Mesendoderm (in vitro differentiated cells): Measurements from ENCODE around the gene CABCOCO1. TPM values are rescaled to one million over a fixed set of nuclear protein-coding genes. Genes with fewer than 3 reads are reported as not detected.

Experiments
- DNase-seq: peaks from one replicate; pipeline ENCODE4 v3.0.0; 2013
- H2AK5ac ChIP-seq: 2 replicates; pipeline ENCODE4 v1.6.1; 2013; ENCODE audit warnings: low read length, inconsistent platforms
- H2BK120ac ChIP-seq: 2 replicates; pipeline ENCODE4 v1.6.1; 2013; ENCODE audit warnings: low read depth, mild to moderate bottlenecking, low read length, moderate library complexity, mixed read lengths
- H2BK15ac ChIP-seq: replicated peaks from 2 replicates; pipeline ENCODE4 v1.6.1; 2013; ENCODE audit warnings: low read depth, mild to moderate bottlenecking, moderate library complexity
- H2BK5ac ChIP-seq: 2 replicates; pipeline ENCODE4 v1.6.1; 2013; ENCODE audit warnings: low read length, inconsistent platforms
- H3K18ac ChIP-seq: 2 replicates; pipeline ENCODE4 v1.6.1; 2013; ENCODE audit warnings: mild to moderate bottlenecking, low read length, mixed read lengths
- H3K23ac ChIP-seq: one replicate; pipeline ENCODE4 v1.6.1; 2013; ENCODE audit warnings: low read length
- H3K27ac ChIP-seq: 2 replicates; pipeline ENCODE4 v1.5.1; 2013; ENCODE audit warnings: low read depth, mild to moderate bottlenecking, inconsistent platforms, low read length, moderate library complexity
- H3K27me3 ChIP-seq: 2 replicates; pipeline ENCODE4 v1.6.1; 2013; ENCODE audit warnings: low read length, control low read depth, mild to moderate bottlenecking, inconsistent platforms; ENCODE audit not compliant: insufficient read depth, poor library complexity
- H3K36me3 ChIP-seq: 2 replicates; pipeline ENCODE4 v1.6.1; 2013; ENCODE audit warnings: low read length, inconsistent platforms; ENCODE audit not compliant: control insufficient read depth, insufficient read depth
- H3K4ac ChIP-seq: one replicate; pipeline ENCODE4 v1.6.1; 2013; ENCODE audit warnings: low read depth, mild to moderate bottlenecking, low read length, moderate library complexity
- H3K4me1 ChIP-seq: 2 replicates; pipeline ENCODE4 v1.6.1; 2013; ENCODE audit warnings: low read depth, low read length, inconsistent platforms; ENCODE audit not compliant: control insufficient read depth
- H3K4me2 ChIP-seq: 2 replicates; pipeline ENCODE4 v1.6.1; 2013; ENCODE audit warnings: low read length
- H3K4me3 ChIP-seq: 2 replicates; pipeline ENCODE4 v1.5.1; 2013; ENCODE audit warnings: mild to moderate bottlenecking, low read length
- H3K56ac ChIP-seq: one replicate; pipeline ENCODE4 v1.6.1; 2013; ENCODE audit warnings: low read length
- H3K79me1 ChIP-seq: 2 replicates; pipeline ENCODE4 v1.6.1; 2013; ENCODE audit warnings: low read length, inconsistent platforms
- H3K79me2 ChIP-seq: 2 replicates; pipeline ENCODE4 v1.6.1; 2013; ENCODE audit warnings: mild to moderate bottlenecking, low read length; ENCODE audit not compliant: control insufficient read depth, insufficient read depth
- H3K9ac ChIP-seq: 2 replicates; pipeline ENCODE4 v1.6.1; 2013; ENCODE audit warnings: low read length, inconsistent platforms
- H4K5ac ChIP-seq: one replicate; pipeline ENCODE4 v1.6.1; 2013; ENCODE audit warnings: low read length
- H4K8ac ChIP-seq: one replicate; pipeline ENCODE4 v1.6.1; 2013; ENCODE audit warnings: low read depth, mild to moderate bottlenecking, control low read depth, low read length, moderate library complexity
- WGBS: extraction: QIAGEN DNeasy Blood & Tissue Kit; methylation state at CpG from one replicate; pipeline ENCODE4 v1.1.7; 2013; ENCODE audit warnings: low lambda C conversion rate, missing lambda C conversion rate; ENCODE audit not compliant: insufficient coverage; ENCODE audit errors: extremely low coverage; 5-methylcytosine and 5-hydroxymethylcytosine counted together
- polyA plus RNA-seq, 2 experiments: library from polyadenylated mRNA; stranded (reverse); fragments of 200-250 nt; gene quantifications; one replicate each; pipeline ENCODE4 v1.2.3, GENCODE V29; 2013

CABCOCO1 gene, protein sequence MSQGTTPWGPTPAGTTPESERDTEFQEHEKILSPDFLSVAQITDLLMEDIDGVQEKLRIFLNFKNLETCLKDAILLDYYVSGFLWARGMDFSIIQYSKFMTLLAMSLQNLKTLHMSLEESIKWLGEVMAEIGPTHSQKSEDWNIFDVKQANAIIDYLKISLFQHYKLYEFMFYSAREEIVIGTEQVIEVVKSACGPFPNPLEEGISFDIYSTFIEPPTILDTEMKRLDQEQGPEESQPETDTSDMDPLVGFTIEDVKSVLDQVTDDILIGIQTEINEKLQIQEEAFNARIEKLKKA
- 0.08 TPM for polyA plus RNA-seq (2013, experiment 1 of 2)
- polyA plus RNA-seq (2013, experiment 2 of 2), result not detected

DNA sequence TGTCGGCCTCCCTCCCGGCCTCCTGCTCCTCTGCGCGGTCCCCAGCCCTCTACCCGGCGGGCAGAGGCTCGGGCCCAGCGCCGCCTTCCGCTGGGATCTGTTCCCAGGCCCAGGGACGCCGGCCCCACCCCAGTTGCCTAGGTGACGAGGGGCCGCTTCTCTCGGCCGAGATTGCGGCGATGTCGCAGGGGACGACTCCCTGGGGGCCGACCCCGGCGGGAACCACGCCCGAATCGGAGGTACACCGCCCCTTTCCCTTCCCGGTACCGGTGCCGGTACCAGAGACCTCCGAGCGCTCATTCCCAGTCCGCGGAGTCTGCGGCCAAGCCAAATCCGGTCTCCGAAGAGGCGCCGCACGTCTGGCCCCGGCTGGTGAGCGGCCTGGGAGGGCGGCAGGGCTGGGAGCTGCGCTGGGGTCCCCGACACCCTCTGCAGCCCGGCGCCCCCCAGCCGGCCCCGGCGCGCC lies at the start of gene CABCOCO1:
Gene CABCOCO1, plus strand, starts transcription at position 136 of the 466 bp plus-strand sequence. Its CDS starts 44 bp downstream, at position 180.
- H3K79me2 ChIP-seq, result no peaks in the 10 kb centered on the region
- H2AK5ac ChIP-seq, result no peak within 1 kb of the TSS
- no peaks in the 10 kb centered on the region for H3K79me1 ChIP-seq
- no peak within 1 kb of the TSS for H3K27ac ChIP-seq
- peak within 1 kb of the TSS; percentile 80 for H3K56ac ChIP-seq
- no peaks in the 10 kb centered on the region for H3K4me1 ChIP-seq
- H3K4ac ChIP-seq, result no peak within 1 kb of the TSS
- H2BK15ac ChIP-seq, result no peak within 1 kb of the TSS
- peak within 1 kb of the TSS; percentile 51 for H3K9ac ChIP-seq
- H2BK120ac ChIP-seq, result no peak within 1 kb of the TSS
- no CpG with 5 or more reads among the region's 51 CpGs for WGBS
- no peaks in the 10 kb centered on the region for H3K36me3 ChIP-seq
- H3K4me3 ChIP-seq, result peak within 1 kb of the TSS; percentile 47
- no peak within 1 kb of the TSS for H4K5ac ChIP-seq
- no peak within 1 kb of the TSS for H3K23ac ChIP-seq
- no peak within 1 kb of the TSS for H3K18ac ChIP-seq
- H2BK5ac ChIP-seq, result no peak within 1 kb of the TSS
- H3K4me2 ChIP-seq, result peak within 1 kb of the TSS; percentile 43
- no peaks in the 10 kb centered on the region for H3K27me3 ChIP-seq
- DNase-seq, result peak; percentile 91
- H4K8ac ChIP-seq, result no peak within 1 kb of the TSS

DNA sequence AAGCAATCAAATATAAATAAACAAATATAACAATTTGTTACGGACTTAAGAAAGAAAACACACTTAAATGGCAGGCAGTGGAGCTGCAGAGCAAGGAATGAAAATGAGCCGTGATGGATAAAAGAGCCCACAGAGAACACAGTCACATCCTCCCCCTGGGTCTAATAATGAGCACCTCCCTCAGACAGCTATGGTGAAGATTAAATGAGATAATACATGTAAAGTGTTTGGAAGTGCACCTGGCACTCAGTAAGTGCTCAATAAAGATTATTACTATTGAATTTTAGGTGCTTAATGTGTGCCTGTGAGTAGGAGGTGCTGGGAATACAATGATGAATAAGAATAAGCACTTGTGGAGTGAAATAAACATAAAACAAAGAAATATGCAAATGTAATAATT lies 49.1 kb upstream of the CABCOCO1 start:
- no CpG with 5 or more reads among the region's 2 CpGs for WGBS
- Histone ChIP-seq H3K27ac (no peak overlapping the region), H3K36me3 (no peaks in the 10 kb centered on the region), H3K4ac (no peak overlapping the region), H3K79me1 (no peaks in the 10 kb centered on the region), H2BK5ac (no peak overlapping the region), H3K23ac (no peak overlapping the region), H3K4me1 (no peaks in the 10 kb centered on the region), H2AK5ac (no peak overlapping the region), H3K79me2 (no peaks in the 10 kb centered on the region), H3K9ac (no peak overlapping the region), H3K56ac (no peak overlapping the region), H3K4me3 (no peak overlapping the region), H3K4me2 (no peak overlapping the region), H2BK120ac (no peak overlapping the region), H3K27me3 (no peaks in the 10 kb centered on the region), H4K5ac (no peak overlapping the region), H3K18ac (no peak overlapping the region), H2BK15ac (no peak overlapping the region), H4K8ac (no peak overlapping the region)
- no peak for DNase-seq

DNA sequence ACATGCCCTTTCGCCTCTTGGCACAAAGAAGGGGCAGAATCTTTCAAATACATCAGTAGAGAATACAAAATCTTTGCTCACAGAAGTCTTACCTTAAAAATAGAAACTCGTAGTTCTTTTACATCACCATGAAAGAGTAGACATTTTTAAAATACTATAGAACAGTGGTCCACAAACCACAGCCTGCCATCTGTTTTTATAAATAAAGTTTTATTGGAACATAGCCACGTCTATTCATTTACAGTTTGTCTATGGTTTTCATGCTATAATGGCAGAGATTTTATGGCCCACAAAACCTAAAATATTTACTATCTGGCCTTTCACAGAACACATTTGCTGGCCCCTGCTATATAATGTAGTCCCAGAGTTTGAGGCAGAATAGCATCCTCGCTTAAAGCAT lies 46.1 kb upstream of the CABCOCO1 start:
- no peak overlapping the region for H2AK5ac ChIP-seq
- no peak overlapping the region for H2BK15ac ChIP-seq
- no peak overlapping the region for H3K23ac ChIP-seq
- H2BK5ac ChIP-seq, result no peak overlapping the region
- no peaks in the 10 kb centered on the region for H3K36me3 ChIP-seq
- no peak overlapping the region for H3K4ac ChIP-seq
- H4K8ac ChIP-seq, result no peak overlapping the region
- no peaks in the 10 kb centered on the region for H3K79me2 ChIP-seq
- no peaks in the 10 kb centered on the region for H3K79me1 ChIP-seq
- H3K27ac ChIP-seq, result no peak overlapping the region
- no peak overlapping the region for H3K4me2 ChIP-seq
- no peaks in the 10 kb centered on the region for H3K4me1 ChIP-seq
- no peak overlapping the region for H3K56ac ChIP-seq
- no peak overlapping the region for H2BK120ac ChIP-seq
- H3K9ac ChIP-seq, result no peak overlapping the region
- H3K27me3 ChIP-seq, result no peaks in the 10 kb centered on the region
- no peak overlapping the region for H4K5ac ChIP-seq
- WGBS, result no CpG with 5 or more reads among the region's 4 CpGs
- no peak for DNase-seq
- H3K4me3 ChIP-seq, result no peak overlapping the region
- no peak overlapping the region for H3K18ac ChIP-seq

DNA sequence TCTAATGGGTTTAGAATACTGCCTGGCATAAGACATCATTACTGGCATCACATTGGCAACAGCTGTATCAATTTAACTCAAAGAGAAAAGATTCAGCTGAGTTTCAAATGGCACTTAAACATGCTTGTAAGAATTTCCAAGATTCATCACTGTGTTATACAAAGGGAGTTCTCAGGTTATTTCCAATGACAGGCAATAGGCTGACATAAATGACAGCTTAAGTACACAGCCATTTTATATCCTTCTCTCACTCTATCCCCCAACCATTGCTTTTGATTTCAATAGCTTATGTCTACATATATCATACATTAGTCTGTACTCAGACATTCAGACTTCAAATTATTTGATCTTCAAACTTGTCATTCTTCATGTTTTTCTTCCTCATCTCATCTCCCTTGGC lies 45.5 kb upstream of the CABCOCO1 start:
- DNase-seq, result no peak
- H3K4me2 ChIP-seq, result no peak overlapping the region
- no peaks in the 10 kb centered on the region for H3K79me1 ChIP-seq
- H3K4ac ChIP-seq, result no peak overlapping the region
- H3K23ac ChIP-seq, result no peak overlapping the region
- no peak overlapping the region for H2BK5ac ChIP-seq
- no peak overlapping the region for H2AK5ac ChIP-seq
- H3K36me3 ChIP-seq, result no peaks in the 10 kb centered on the region
- no peak overlapping the region for H3K56ac ChIP-seq
- no peak overlapping the region for H3K4me3 ChIP-seq
- no peak overlapping the region for H2BK15ac ChIP-seq
- H3K79me2 ChIP-seq, result no peaks in the 10 kb centered on the region
- no peak overlapping the region for H3K18ac ChIP-seq
- no peaks in the 10 kb centered on the region for H3K27me3 ChIP-seq
- H4K8ac ChIP-seq, result no peak overlapping the region
- no peak overlapping the region for H4K5ac ChIP-seq
- H3K9ac ChIP-seq, result no peak overlapping the region
- H3K27ac ChIP-seq, result no peak overlapping the region
- H2BK120ac ChIP-seq, result no peak overlapping the region
- no peaks in the 10 kb centered on the region for H3K4me1 ChIP-seq

DNA sequence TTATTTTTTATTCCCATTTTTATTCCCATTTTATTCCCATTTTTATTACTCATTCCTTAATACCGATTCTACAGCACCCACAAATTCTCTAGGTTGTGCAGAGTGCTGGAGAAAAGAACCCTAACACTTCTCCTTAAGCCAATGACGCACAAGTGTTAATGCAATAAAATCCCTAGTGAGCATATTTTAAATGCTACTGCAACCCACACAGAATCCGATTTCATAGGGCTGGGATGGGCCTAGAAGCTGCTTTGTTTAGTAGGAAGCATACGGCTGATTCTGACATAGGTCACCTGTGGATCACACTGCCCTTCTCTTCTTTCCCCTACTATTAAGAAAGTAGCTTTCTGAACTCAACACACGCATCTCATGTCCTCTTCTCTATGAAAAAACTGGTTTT lies 45.1 kb upstream of the CABCOCO1 start:
- no peak overlapping the region for H3K4me2 ChIP-seq
- no peaks in the 10 kb centered on the region for H3K27me3 ChIP-seq
- H3K9ac ChIP-seq, result no peak overlapping the region
- H4K5ac ChIP-seq, result no peak overlapping the region
- no peak overlapping the region for H4K8ac ChIP-seq
- no peak overlapping the region for H2BK5ac ChIP-seq
- H2AK5ac ChIP-seq, result no peak overlapping the region
- no peak overlapping the region for H3K23ac ChIP-seq
- H3K4me1 ChIP-seq, result no peaks in the 10 kb centered on the region
- H3K56ac ChIP-seq, result no peak overlapping the region
- H3K27ac ChIP-seq, result no peak overlapping the region
- no peaks in the 10 kb centered on the region for H3K79me1 ChIP-seq
- H3K4me3 ChIP-seq, result no peak overlapping the region
- H3K4ac ChIP-seq, result no peak overlapping the region
- H2BK120ac ChIP-seq, result no peak overlapping the region
- H3K18ac ChIP-seq, result no peak overlapping the region
- 100% methylated on average over 1 of the region's 5 CpGs for WGBS
- DNase-seq, result no peak
- no peak overlapping the region for H2BK15ac ChIP-seq
- no peaks in the 10 kb centered on the region for H3K79me2 ChIP-seq
- H3K36me3 ChIP-seq, result no peaks in the 10 kb centered on the region
